NCI-H510A treated with DMSO at 0.1 percent for 48 hours (cell line): ENCODE data around the gene RPS6KB2.
"Not testable (repeated sequence)": the region's sequence is repeated elsewhere in the genome, so short reads cannot be mapped to it uniquely, and the experiment has no call there.

Source experiments
- DNase-seq: peaks from one replicate; lab custom pipeline; 2025; lab: John Stamatoyannopoulos, UW

The RPS6KB2 gene

DNA sequence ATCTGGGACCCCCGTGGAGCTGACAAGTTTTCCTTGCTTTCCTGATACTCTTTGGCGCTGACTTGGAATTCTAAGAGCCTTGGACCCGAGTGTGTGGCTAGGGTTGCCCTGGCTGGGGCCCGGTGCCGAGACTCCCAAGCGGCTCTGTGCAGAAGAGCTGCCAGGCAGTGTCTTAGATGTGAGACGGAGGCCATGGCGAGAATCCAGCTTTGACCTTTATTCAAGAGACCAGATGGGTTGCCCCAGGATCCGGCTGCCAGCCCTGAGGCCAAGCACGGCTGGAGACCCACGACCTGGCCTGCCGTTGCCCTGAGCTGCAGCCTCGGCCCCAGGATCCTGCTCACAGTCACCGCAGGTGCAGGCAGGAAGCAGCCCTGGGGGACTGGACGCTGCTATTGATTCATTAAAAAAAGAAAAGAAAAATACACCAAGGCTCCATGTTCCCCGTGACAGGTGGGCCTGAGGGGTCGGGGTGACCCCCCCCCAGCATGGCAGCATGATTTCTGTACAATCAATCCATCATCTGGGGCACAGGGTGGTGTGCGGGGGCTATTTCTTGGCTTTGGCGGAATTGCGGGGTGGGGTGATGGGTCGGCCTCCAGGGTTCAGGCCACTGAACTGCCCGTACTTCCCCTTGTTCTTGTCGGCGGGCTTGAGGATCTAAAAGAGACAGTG, 30.2 kb upstream of the RPS6KB2 start:
- DNase-seq, result no peak

DNA sequence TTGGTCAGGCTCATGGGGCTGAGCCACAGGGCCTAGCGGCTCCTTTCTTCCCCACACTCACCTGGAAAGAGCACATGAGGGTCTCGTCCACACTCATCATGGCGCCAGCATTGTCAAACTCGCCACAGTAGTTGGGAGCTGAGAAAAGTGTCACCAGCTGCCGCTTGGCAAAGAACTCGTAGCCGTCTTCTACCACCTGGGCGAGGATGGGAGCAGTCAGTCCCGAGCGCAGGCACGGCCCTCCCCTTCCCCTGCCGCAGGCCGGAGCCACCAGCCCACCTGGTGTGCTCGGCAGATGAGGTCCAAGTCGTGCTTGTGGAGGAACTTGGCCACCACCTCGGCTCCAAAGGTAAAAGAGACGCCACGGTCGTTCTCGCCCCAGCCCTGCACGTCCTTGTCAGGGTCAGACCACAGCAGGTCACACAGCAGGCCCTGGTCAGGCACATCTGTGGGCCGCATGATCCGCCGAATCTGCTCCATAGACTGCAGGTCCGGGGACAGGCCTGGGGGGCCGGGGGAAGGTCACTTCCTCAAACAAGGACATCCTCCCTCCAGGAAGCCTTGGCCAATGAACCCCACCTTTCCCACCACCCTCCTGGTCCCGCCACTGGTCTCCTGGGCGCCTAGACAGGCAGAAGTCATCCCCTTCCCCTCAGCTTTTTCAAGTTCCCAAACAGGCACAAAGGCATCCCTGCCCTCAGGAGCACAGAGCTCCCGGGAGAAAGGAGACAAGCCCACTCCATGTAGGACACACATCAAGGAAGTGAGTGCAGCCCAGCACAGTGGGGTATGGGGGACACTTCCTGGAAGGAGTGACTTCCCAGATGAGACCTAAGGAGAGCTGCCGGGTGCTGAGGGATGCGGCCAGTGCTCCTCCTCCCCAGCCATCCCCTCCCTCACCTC, 29.4 kb upstream of the RPS6KB2 start:
- DNase-seq, result no peak

DNA sequence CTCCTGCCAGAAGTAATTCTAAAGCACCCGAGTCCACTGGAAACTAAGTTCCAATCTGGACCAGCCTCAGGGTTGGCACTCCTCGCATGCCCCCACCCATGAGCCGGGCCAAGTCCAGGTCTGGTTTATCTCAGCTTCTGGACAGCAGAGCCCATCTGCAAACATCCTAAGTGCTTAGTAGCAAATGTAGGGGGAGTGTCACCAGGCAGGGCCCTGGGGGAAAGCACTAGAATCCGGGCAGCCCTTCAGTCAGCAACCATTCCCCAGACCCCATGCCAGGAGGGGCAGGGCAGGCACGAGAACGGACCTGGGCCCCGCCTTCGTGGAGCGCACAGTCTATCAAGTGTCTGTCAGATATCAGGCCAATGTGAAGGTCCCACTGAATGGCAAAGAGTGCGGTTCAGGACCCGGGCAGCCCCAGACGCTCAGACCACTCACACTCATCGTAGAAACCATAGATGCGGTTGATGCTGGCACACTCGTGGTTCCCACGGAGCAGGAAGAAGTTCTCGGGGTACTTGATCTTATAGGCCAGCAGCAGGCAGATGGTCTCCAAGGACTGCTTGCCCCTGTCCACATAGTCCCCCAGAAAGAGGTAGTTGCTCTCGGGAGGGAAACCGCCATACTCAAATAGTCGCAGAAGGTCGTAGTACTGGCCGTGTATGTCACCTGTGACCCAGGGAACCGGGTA, 27.9 kb upstream of the RPS6KB2 start:
- DNase-seq, result no peak

DNA sequence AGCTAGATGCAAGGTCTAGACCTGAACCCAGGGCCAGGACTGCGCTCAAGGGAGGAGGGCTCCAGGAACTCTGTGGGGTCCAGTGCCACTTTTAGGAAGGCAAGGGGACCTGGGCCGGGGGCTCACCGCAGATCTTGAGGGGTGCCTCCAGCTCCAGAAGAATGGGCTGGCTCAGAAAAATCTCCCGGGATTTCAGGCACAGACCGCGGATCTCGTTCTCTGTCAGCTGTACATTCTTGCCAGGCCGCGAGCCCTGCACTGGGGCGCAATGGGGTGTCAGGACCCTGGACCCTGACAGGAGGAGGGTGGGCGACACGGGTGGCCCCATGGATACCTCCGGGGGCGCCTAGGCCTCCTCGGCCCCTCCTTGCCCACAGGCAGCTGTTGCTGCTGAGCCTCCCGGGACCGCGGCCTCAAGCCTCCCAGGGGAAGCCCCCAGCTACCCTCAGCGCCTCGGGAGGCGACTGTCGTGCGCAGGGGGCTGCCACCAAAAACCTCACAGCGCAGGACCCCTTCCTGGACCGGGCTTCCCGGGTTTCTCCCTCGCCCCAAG, 27.3 kb upstream of the RPS6KB2 start:
- no peak for DNase-seq

DNA sequence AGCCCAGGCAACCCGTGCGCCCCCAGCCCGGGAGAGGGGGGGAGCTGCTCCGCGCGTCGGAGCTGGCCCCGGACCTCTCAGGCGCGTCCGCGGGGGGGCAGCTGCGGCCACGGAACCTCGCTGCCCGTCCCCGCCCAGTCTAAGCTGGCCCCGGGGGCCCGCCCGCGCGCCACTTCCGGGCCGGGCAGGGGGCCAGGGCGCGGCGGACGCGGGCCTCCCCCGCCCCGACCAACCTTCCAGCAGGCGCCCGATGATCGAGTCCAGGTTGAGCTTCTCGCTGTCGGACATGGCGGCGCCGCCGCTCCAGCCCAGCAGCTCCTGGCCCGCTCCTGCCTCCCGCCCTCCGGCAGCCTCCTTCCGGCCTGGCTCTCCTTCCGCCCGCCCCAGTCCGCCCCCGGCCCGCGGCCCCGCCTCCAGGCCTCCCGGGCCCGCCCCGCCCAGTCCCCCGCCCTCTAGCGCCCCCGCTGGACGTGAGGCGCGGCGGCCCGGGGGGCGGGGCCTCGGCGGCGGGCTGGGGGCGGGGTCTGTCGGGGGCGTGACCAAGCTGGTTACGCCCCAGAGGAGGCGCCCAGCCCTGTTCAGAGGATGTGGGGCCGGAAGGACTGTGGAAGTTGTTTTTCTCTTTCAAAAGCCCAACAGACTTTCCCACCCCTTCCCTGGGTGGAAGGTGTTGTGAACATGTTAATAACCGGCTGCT, 26.7 kb upstream of the RPS6KB2 start, which contains the start of gene PPP1CA:
Gene PPP1CA, minus strand, starts transcription at position 364 of the 697 bp plus-strand sequence. Its CDS starts 76 bp downstream, at position 288.
- peak; percentile 90 for DNase-seq

DNA sequence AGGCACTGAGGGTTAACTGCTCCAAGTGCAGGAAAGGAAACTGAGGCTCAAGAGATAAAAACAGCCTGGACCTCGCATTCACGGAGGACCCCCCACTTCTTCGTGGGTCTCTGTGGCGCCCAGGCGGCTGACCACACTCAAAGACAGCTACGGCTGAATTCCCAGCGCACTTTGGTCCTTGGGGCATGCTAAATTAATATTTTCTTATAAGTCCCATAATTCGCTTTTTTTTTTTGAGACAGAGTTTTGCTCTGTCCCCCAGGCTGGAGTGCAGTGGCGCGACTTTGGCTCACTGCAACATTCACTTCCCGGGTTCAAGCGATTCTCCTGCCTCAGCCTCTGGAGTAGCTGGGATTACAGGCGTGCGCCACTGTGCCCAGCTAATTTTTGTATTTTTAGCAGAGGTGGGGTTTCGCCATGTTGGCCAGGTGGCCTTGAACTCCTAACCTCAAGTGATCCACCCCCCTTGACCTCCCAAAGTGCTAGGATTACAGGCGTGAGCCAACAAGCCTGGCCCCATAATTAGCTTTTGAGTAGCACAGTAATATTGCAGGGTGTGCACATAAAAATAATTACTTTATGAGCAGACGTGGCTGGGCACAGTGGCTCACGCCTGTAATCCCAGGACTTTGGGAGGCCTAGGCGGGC, 26.0 kb upstream of the RPS6KB2 start:
- not testable (repeated sequence) for DNase-seq

DNA sequence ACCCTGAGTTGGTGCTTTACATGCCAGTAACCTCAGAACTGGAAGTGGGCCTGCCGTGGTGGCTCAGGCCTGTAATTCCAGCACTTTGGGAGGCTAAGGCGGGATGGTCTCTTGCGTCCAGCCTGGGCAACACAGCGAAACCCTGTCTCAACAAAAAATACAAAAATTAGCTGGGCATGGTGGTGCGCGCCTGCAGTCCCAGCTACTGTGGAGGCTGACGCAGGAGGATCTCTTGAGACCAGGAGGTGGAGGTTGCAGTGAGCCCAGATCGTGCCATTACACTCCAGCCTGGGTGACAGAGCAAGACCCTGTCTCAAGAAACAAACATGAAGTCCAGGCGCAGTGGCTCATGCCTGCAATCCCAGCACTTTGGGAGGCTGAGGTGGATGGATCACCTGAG, 25.2 kb upstream of the RPS6KB2 start:
- DNase-seq, result not testable (repeated sequence)

DNA sequence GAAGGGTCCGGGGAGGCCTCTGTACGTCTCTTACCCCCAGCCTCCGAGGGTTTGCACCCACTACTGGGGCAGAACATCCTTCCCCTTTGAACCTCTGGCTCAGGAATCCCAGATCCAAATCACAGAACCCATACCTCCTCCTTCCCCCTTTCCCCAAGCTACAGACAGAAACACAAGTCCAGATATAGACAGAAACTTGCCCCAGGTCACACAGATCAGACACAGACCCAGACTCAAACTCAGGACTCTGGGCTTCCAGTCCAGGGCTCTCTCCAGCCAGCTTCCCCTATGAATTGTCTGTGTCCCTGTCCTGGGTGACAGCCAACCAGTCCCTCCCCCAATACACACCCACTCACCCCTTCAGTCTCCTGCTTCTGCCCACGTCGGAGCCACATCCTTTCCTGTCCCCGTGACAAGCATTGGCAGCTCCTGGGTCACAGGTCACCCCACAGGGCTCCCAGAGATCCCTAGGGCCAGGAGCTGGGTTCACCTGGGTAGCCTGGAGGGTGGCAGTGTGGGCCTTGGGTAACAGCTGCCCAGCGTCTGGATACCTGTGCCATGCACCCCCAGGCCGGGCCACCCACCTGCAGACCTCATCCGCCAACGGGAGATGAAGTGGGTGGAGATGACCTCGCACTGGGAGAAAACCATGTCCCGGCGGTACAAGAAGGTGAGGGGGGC, 23.6 kb upstream of the RPS6KB2 start:
- no peak for DNase-seq

DNA sequence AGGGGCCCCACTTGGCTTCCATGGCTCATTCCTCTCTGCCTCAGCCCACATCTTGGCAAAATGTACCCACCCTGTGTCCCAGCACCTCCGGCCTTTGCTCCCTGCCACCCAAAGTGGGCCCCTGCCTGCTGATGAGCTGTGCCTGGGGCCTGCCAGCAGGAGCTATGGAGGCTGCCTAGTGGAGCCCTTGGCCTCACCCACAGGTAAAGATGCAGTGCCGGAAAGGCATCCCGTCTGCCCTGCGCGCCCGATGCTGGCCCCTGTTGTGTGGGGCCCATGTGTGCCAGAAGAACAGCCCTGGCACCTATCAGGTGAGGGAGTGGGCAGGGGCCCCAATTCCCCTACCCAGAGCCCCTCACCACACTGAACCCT, 23.1 kb upstream of the RPS6KB2 start:
- DNase-seq, result no peak

DNA sequence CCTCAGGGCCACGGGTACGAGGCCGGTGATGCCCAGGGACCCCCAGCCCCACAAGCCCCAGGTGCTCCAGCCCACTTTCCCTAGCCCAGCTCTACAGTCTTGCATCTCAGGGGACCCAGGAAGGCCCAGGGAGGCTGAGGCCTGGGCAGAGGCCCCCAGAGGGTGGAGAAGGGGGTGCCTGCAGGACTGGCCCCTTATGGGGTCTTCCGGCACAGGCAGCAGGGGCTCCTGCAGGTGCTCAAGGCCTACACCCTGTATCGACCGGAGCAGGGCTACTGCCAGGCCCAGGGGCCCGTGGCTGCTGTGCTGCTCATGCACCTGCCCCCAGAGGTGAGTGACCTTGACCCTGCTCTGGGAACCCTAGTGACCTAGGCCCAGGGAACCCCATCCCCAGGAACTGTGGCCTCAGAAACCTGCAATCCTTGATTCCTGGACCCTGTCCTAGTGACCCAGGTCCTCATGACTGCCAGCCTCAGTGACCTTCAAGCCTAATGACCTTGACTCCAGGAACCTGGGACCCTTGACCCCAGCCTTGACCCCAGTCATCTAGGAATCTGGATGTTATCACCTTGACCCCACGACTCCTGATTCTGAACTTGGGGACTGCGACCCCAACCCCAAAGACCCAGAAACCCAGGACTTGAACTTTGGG, 22.5 kb upstream of the RPS6KB2 start:
- no peak for DNase-seq

DNA sequence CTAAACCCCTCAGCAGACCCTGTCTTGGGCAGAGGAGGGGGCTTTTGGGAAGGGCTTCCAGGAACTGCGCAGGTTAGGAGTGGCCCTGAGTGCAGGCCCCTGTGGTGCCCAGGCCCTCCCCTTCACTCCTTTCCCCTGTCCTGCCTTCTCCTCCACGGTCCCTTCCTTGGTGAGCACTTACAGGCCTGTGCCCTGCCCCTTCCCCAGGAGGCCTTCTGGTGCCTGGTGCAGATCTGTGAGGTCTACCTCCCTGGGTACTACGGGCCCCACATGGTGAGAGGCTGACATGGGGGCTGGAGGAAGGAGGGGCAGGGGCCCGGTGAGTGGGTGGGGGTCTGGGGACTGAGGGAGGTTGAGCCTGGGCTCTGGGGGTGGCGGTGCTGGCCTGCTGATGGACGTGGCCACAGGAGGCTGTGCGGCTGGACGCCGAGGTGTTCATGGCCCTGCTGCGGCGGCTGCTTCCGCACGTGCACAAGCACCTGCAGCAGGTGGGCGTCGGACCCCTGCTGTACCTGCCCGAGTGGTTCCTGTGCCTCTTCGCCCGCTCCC, 21.8 kb upstream of the RPS6KB2 start:
- no peak for DNase-seq

DNA sequence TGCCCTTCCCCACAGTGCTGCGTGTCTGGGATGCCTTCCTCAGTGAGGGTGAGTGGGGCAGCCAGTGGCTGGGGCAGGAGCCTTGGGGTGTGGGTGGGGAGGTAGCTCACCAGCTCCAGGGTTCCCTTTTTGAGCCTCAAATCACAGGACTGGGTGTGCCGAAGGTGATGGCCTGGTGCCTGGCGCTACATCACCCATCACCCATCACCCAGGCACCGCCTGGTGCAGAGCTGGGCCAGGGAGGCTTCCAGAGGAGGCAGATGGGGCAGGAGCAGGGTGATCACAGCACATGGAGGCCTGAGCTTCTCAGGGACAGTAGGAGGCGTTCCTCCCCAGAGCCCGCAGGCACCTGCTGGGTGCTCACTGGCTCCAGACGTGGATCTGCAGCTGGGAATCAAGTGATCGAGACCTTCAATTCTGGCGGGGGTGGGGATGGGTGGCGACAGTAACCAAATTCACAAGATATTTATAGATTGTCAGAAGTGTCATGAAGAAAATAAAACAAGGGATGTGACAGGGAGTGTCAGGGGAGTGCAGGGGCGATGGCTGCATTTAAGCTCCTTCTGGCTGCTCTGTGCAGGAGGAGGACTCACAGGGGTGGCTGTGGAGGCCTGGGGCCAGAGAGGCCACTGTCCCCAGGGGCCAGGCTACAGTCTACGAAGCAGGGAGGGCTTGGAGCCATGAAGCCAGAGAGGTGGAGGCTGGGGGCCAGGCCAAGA, 21.2 kb upstream of the RPS6KB2 start:
- DNase-seq, result no peak

DNA sequence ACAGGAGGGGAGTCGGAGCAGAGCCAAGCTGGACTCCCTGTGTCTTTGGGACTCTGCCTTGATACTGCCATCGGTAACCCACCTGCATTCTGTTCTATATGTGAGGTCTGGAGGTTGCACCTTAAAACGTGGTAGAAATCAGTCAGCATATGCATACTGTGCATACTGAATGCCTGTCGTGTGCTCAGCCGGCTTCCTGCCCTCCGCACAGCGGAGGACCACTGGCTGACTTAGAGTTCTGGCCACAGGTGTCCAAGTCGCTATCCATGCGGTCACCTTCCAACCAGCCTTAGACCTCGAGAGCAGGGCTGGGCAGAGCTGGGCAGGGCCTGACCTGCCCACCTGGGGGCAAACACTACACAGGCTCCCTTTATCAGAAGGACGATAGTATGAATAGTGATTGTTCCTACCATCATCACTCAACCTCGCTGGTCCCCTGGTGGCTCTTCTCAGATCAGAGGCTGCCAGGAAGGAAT, 20.6 kb upstream of the RPS6KB2 start:
- DNase-seq, result no peak

DNA sequence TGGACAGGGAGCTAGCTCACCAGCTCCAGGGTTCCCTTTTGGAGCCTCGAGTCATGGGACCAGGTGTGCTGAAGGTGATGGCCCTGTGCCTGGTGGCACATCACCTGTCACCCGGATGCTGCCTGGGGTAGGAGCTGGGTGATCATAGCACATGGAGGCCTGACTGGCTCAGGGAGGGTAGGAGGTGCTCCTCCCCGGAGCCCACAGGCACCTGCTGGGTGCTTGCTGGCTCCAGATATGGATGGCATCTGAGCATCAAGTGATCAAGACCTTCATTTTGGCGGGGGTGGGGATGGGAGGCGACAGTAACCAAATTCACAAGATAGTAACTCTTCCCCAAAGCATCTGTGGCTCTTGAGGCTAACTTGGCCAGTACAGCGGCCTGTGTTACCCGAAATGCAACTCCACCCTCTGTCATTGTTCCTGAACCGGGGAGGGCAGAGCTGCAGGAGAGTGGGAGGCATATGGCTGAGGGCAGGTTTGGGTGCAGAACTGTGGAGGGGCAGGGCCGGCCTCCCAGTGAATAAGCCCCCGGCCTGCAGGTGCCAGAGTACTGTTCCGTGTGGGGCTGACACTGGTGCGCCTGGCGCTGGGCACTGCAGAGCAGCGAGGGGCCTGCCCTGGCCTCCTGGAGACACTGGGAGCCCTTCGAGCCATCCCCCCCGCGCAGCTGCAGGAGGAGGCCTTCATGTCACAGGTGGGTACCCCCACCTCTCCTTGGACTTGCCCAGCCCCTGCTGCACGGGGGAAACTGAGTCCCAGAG, 19.7 kb upstream of the RPS6KB2 start:
- DNase-seq, result no peak

DNA sequence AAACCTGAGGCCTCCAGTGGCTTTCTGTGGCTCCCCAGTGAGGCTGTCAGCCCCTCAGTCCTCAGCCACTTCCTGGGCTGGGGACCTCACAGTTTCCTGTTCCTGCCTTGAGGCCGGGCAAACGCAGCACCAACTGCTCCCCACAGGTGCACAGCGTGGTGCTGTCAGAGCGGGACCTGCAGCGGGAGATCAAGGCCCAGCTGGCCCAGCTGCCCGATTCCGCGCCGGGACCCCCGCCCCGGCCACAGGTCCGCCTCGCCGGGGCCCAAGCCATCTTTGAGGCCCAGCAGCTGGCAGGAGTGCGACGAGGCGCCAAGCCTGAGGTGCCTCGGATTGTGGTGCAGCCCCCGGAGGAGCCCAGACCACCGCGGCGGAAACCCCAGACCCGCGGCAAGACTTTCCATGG, 19.0 kb upstream of the RPS6KB2 start:
- DNase-seq, result no peak

DNA sequence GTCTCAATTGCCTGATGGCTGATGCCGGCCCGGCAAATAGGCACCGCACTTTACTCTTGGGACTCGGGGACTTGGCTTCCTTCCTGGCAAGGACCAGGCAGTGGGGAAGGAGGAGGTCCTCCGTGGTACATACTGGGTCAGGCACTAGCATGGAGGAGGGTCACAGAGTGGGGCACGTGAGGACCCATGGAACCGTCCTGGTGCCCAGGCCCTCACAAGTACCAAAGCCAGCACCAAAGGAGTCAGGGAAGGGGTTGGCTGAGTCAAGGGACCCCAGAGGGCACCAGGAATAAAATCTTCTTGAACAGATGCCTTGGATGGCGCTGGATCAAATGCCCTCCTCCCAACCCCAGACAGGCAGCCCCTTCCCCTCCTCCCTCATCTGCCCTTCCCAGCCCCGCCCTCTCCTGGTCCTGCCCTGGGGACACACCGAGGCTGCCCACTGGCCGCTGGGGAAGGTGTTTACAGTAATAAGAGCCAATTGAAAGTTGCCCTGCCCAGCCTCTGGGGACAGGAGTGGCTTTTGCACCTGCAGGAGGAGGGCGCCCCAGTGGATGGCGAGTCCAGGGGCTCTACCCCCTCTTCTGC, 18.4 kb upstream of the RPS6KB2 start:
- DNase-seq, result peak; percentile 89

DNA sequence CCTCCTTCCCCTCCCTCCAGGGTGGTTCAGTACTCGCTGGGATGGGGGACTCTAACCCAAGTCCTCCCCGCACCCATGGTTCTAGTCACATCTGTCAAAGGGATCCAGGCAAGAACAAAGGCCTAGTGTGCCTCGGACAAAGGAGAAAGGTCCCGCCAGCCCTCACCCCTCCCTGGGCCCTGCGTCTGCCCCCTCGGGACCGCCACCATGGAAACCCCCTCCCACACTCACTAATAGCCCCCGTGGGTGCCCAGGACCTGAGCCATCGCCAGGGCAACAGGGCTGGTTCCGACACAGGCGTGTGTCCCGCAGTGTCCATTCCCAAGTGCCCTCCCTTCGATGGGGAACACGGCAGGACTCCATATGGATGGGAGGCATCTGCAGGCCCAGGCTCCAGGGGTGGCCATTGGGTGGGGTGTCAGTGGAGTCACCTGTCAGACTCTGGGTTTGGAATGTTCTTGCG, 17.9 kb upstream of the RPS6KB2 start:
- no peak for DNase-seq
